Spinal cord (tissue), 10 donors: ENCODE results near the gene KRT5. TPM values are rescaled to one million over a fixed set of nuclear protein-coding genes. Genes with fewer than 3 reads are reported as not detected.

ENCODE experiments used
- DNase-seq, 6 donors: peaks; one replicate each; pipeline versions ENCODE4 v3.0.0 to v3.0.0-alpha.2; 2013 to 2015; ENCODE audit warnings: low spot score in 6 of 6, low read depth in 4 of 6
- H3K27ac ChIP-seq: one replicate; pipeline ENCODE4 v1.5.1; 2013; ENCODE audit warnings: low read depth, low read length, control low read depth
- H3K27me3 ChIP-seq: one replicate; pipeline ENCODE4 v1.6.1; 2013; ENCODE audit warnings: low read length; ENCODE audit not compliant: control insufficient read depth, insufficient read depth
- H3K36me3 ChIP-seq: one replicate; pipeline ENCODE4 v1.6.1; 2013; ENCODE audit warnings: low read length; ENCODE audit not compliant: control insufficient read depth, insufficient read depth
- H3K4me1 ChIP-seq: one replicate; pipeline ENCODE4 v1.6.1; 2013; ENCODE audit warnings: low read length; ENCODE audit not compliant: control insufficient read depth, insufficient read depth
- H3K4me3 ChIP-seq: one replicate; pipeline ENCODE4 v1.5.1; 2013; ENCODE audit warnings: low read depth, low read length, control low read depth
- H3K9me3 ChIP-seq: one replicate; pipeline ENCODE4 v1.6.1; 2013; ENCODE audit warnings: low read length; ENCODE audit not compliant: control insufficient read depth, insufficient read depth
- WGBS: methylation state at CpG from one replicate; pipeline ENCODE4 v1.1.5; 2013; ENCODE audit warnings: missing lambda C conversion rate; ENCODE audit not compliant: insufficient coverage; 5-methylcytosine and 5-hydroxymethylcytosine counted together
- long read RNA-seq, 4 donors: transcript quantifications; one replicate each; lab custom pipeline, GENCODE V29; 2026
- polyA plus RNA-seq, 2 donors: library from polyadenylated mRNA; unstranded; fragments of 120-200 nt; gene quantifications; one replicate each; pipeline ENCODE4 v1.2.1, GENCODE V29; 2013; ENCODE audit not compliant: insufficient read length in 2 of 2
- total RNA-seq, 2 donors: library from RNA; depleted of rRNA in 1 of 2; stranded (reverse); fragments of 120-200 nt in 1 of 2; fragments of >200 nt in 1 of 2; gene quantifications; one replicate each; pipeline versions ENCODE4 v1.2.3 to v1.2.4, GENCODE V29; 2013 to 2014
- donor health status: healthy.

KRT5 gene
- total RNA-seq: under 1 TPM in 1 of 2 donors, not detected in 1; 0.99 TPM
- under 1 TPM; 0.27 to 0.68 TPM for polyA plus RNA-seq
- long read RNA-seq, donor 1: 0 reads
- long read RNA-seq, donor 2: 0 reads
- long read RNA-seq, donor 3: 0 reads
- long read RNA-seq, donor 4: 0 reads

GRCh38 chr12:52519826-52520662 lies at the start of gene KRT5:
Gene KRT5 (minus strand): TSS chr12:52520394. CDS start chr12:52520296, 98 bp downstream.
- no peaks in the 10 kb centered on the region for H3K36me3 ChIP-seq
- no peaks in the 10 kb centered on the region for H3K27me3 ChIP-seq
- no peaks in the 10 kb centered on the region for H3K9me3 ChIP-seq
- no peak within 1 kb of the TSS for H3K4me3 ChIP-seq
- H3K27ac ChIP-seq: no peak within 1 kb of the TSS
- no peak for DNase-seq
- WGBS: 92% methylated on average over 25 of the region's 29 CpGs
- peaks cover 17% of the 10 kb centered on the region for H3K4me1 ChIP-seq

- Histone ChIP-seq H3K4me1 (peaks cover 8% of the 10 kb centered on the region), H3K9me3 (no peaks in the 10 kb centered on the region), H3K27me3 (no peaks in the 10 kb centered on the region), H3K36me3 (no peaks in the 10 kb centered on the region), H3K27ac (no peak overlapping the region), H3K4me3 (no peak overlapping the region)
- DNase-seq: no peak
- 91% methylated on average over 8 of the region's 12 CpGs for WGBS
These were observed 47.9 kb upstream of the KRT5 start for GRCh38 chr12:52568111-52568510.

GRCh38 chr12:52566847-52567291 lies 46.7 kb upstream of the KRT5 start:
- H3K36me3 ChIP-seq: no peaks in the 10 kb centered on the region
- peak in 1 of 6 donors; percentile 26 for DNase-seq
- WGBS: 76% methylated on average over 5 of the region's 8 CpGs
- H3K4me1 ChIP-seq: peaks cover 8% of the 10 kb centered on the region
- no peak overlapping the region for H3K27ac ChIP-seq
- H3K4me3 ChIP-seq: no peak overlapping the region
- H3K9me3 ChIP-seq: no peaks in the 10 kb centered on the region
- peaks cover 4% of the 10 kb centered on the region for H3K27me3 ChIP-seq

GRCh38 chr12:52564582-52564981 lies 44.4 kb upstream of the KRT5 start:
- Histone ChIP-seq H3K27ac (no peak overlapping the region), H3K4me3 (no peak overlapping the region), H3K9me3 (no peaks in the 10 kb centered on the region), H3K27me3 (peaks cover 4% of the 10 kb centered on the region), H3K36me3 (no peaks in the 10 kb centered on the region), H3K4me1 (peaks cover 8% of the 10 kb centered on the region)
- WGBS: 38% methylated on average over 1 of the region's 1 CpG
- no peak for DNase-seq

GRCh38 chr12:52561880-52562449 lies 41.8 kb upstream of the KRT5 start:
- no peaks in the 10 kb centered on the region for H3K9me3 ChIP-seq
- H3K27ac ChIP-seq: no peak overlapping the region
- H3K4me1 ChIP-seq: peaks cover 8% of the 10 kb centered on the region
- H3K36me3 ChIP-seq: no peaks in the 10 kb centered on the region
- WGBS: 68% methylated on average over 2 of the region's 3 CpGs
- DNase-seq: no peak
- H3K4me3 ChIP-seq: no peak overlapping the region
- H3K27me3 ChIP-seq: peaks cover 7% of the 10 kb centered on the region

- H3K9me3 ChIP-seq: no peaks in the 10 kb centered on the region
- 89% methylated on average over 4 of the region's 4 CpGs for WGBS
- no peak overlapping the region for H3K27ac ChIP-seq
- peaks cover 5% of the 10 kb centered on the region for H3K4me1 ChIP-seq
- H3K4me3 ChIP-seq: no peak overlapping the region
- no peak for DNase-seq
- H3K27me3 ChIP-seq: peaks cover 7% of the 10 kb centered on the region
- H3K36me3 ChIP-seq: no peaks in the 10 kb centered on the region
These were observed 39.8 kb upstream of the KRT5 start for GRCh38 chr12:52559979-52560378.

- no peak for DNase-seq
- no peak overlapping the region for H3K27ac ChIP-seq
These were observed 38.7 kb upstream of the KRT5 start for GRCh38 chr12:52558781-52559445.

GRCh38 chr12:52557476-52557875 lies 37.3 kb upstream of the KRT5 start:
- no peak overlapping the region for H3K4me3 ChIP-seq
- no CpG with 5 or more reads among the region's 2 CpGs for WGBS
- no peaks in the 10 kb centered on the region for H3K9me3 ChIP-seq

More at GRCh38 chr12:52558781-52559445, 38.7 kb upstream of the KRT5 start:
- Histone ChIP-seq H3K36me3 (no peaks in the 10 kb centered on the region), H3K4me1 (peaks cover 5% of the 10 kb centered on the region), H3K4me3 (no peak overlapping the region), H3K9me3 (no peaks in the 10 kb centered on the region), H3K27me3 (peaks cover 7% of the 10 kb centered on the region)
- 51% methylated on average over 3 of the region's 8 CpGs for WGBS

GRCh38 chr12:52555577-52555976 lies 35.4 kb upstream of the KRT5 start:
- WGBS: 79% methylated on average over 4 of the region's 6 CpGs
- Histone ChIP-seq H3K9me3 (no peaks in the 10 kb centered on the region), H3K4me1 (peaks cover 5% of the 10 kb centered on the region), H3K36me3 (no peaks in the 10 kb centered on the region), H3K27me3 (peaks cover 3% of the 10 kb centered on the region), H3K27ac (no peak overlapping the region), H3K4me3 (no peak overlapping the region)
- DNase-seq: no peak

More at GRCh38 chr12:52557476-52557875, 37.3 kb upstream of the KRT5 start:
- DNase-seq: no peak
- peaks cover 5% of the 10 kb centered on the region for H3K4me1 ChIP-seq
- no peaks in the 10 kb centered on the region for H3K36me3 ChIP-seq
- peaks cover 3% of the 10 kb centered on the region for H3K27me3 ChIP-seq
- no peak overlapping the region for H3K27ac ChIP-seq
